Right lobe of liver (tissue), 4 donors: ENCODE data around the gene NMD3.

Experiments used
- CTCF ChIP-seq, 4 donors: fragments of 200-600 bp in 3 of 4; fragments of 450-650 bp in 1 of 4; IDR thresholded peaks; one replicate each; pipeline versions ENCODE4 v1.5.1 to v1.8.0; 2016 to 2022; ENCODE audit warnings: antibody characterized with exemption in 4 of 4, mild to moderate bottlenecking in 2 of 4
- POLR2A ChIP-seq: fragments of 450-650 bp; IDR thresholded peaks from one replicate; pipeline ENCODE4 v1.6.1; 2017; ENCODE audit warnings: antibody characterized with exemption, mild to moderate bottlenecking
- donor health status: DM: no; HTN: no; CAD: no.
- donor health status: DM: no; HTN: no; CAD: no.
- donor health status: DM: no; HTN: yes; CAD: no.

GRCh38 chr3:161272524-161272923 is 51.4 kb downstream of the NMD3 start:
- no peak for TF ChIP-seq CTCF (IDR thresholded peaks at IDR 0.05)
- no peak for TF ChIP-seq POLR2A
